ENCODE measurements around the gene HMGCL.

The HMGCL gene

DNA sequence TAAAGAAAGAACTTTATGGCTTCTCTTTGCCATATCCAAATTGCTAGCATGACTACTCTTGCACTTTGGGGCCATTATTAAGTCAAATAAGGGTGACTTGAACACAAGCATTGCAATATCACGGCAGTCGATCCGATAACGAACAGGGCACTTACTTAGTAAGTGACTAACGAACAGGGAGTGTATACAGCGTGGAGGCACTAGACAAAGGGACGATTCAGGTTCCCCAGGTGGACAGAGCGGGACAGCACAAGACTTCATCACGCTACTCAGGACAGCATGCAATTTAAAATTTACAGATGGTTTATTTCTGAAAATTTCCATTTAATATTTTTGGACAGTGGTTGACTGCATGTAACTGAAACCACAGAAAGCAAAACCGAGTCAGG is 52.4 kb downstream of the HMGCL start:
- no peak for DNase-seq

GRCh38 chr1:23772049-23772853 is 53.0 kb downstream of the HMGCL start:
- DNase-seq: peak; percentile 87

DNA sequence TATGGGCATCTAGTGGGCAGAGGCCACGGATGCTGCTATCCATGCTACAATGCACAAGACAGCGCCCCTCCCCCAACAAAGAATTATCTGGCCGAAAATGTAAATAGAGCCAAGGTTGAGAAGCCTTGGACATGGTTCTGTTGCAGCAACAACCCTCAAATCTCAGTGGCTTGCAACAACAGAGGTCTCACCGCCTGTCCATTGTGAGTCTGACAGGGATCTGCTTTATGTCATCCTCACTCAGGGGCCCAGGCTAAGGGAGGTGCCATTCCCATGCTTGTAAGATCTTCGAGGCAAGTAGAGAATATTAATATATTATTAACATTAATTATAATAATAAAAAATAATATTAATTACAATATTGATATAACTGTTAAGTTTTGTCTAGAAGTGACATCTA is 56.5 kb downstream of the HMGCL start:
- DNase-seq: no peak

DNA sequence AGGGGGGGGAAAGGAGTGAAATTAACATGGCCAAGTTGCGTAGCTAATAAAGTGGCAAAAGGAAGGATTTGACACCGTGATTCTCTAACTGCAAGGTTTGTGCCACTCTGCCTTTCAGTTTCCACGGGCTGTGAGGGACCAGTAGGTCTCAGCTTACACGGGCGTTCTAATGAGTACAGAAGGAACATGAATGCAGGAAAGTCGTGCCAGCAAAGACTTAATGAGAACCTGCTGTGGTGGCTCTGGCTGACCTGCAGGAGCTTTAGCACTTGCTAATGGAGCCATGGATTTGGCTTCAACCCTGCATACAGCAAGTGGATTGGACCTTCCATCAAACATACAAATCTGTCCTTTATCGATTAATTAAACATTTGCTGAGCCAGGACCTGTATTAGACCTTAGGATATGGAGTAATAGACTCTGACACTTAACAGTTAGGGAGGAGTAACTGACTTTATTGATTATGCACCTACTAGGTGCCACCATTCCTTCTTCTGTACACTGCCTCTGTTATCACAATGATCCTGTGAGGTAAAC is 62.1 kb downstream of the HMGCL start:
- DNase-seq: no peak

DNA sequence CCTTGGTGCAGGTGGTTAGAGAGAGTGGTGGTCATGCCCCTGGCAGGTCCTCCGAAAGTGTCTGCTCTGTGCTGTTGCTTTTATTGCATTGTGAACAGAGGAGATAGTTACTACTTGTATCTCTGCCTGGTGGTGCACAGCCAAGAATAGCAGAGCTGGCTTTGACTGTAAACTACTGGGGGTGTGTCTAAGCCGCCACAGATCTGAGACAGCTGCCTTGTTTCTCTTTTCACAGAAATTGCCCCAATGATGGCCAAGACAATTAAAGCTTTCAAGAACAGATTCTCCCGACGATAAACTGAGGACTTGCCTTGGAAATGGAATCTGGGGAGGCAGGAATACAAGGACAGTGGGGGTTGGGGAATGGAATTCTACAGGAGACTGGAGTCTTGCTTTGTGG is 66.0 kb downstream of the HMGCL start:
- DNase-seq: no peak

GRCh38 chr1:23757812-23758211 is 67.4 kb downstream of the HMGCL start:
- DNase-seq: no peak

DNA sequence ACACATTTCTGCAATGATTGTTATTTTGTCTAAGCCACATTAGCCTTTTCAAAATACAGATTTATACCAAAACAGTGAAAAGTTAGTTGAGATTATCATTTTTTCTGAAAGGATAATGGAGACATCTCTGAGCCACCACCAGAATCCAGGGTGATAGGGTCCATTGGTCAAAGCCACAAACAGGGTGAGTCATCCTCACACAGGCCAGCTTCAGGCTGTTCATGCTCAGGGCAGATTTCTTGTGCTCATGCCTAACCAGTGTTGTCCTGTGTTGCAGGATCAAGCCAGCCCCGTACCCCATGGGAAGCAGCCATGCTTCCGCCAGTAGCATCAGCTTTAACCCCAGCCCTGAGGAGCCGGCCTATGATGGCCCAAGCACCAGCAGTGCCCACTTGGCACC is 68.6 kb downstream of the HMGCL start:
- no peak for DNase-seq

GRCh38 chr1:23752909-23753308 is 72.3 kb downstream of the HMGCL start:
- DNase-seq: no peak

Data from right hindlimb (tissue), 1 donor.